ENCODE results near the gene VPS33A.
A peak's percentile ranks its signal among the peaks of the same experiment; 100 is the strongest.
"Not testable (repeated sequence)": the region's sequence is repeated elsewhere in the genome, so short reads cannot be mapped to it uniquely, and the experiment has no call there.

The VPS33A gene

DNA sequence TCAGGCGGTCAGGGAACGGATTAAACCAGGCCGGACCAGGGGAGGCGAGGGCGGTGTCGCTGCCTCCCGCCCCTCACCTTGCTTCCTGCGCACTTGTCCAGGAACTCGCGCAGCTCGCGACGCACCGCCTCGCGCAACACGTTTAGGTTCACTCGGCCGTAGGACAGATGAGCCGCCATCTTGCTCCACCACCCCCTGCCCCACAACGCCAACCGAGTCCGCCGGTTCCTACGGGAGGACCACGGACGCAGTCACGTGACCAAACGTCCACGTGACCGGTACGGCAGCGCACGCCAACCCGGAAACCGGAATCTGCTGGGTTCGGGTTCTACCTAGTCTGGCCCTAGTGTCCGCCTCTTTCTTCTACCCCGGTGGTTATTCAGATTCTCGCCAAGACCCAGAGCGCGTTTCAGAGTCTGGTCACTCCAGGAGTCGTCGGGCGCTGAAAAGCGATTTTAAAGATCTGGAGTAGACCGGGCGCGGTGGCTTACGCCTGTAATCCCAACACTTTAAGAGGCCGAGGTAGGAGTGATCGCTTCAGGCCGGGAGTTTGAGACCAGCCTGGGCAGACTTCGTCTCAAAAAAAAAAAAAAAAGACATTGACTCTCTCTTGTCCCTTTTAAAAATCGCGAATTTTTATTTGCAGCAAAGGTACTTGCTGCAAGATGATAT, at the start of gene VPS33A:
TSS of gene VPS33A (minus strand) at position 265 of the 672 bp plus-strand sequence. CDS start at position 179, 86 bp downstream.
- peak; percentile 100 for DNase-seq

DNA sequence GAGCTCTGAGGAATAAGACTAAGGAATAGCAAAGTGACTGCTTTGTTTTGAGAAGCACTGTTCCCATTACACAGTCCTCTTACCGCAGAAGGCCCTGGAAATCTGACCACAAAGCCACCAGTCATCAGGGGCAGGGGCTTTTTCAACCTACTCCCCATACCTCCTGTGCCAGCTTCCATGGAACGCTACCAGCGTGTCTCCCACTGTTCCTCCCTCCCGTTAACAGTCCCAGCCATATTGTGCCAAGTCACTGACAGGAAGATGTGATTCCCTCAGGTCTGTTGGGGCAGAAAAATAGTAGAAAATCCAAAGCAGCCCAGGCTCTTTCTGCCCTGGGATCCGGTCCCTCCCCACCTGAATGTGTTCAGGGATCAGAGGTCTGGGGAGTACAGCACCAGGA, 46.6 kb upstream of the VPS33A start:
- no peak for DNase-seq

DNA sequence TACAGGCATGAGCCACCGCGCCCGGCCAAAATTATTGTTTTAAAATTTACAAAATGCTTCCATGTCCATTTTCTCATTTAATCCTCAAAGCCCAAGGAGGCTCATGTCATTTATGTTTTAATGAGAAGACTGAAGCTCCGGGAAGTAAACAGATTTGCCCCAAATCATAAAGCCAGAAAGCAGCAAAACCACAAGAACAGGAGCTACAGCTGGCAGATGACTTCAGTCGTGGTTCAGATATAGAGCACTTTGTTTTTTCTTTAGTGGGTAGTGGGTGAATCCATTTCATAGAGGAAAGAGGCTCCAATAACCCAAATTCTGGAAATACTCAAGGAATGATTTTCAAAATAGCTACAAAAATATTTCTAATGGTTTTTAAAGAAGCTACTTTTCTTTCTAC, 45.4 kb upstream of the VPS33A start:
- no peak for DNase-seq

DNA sequence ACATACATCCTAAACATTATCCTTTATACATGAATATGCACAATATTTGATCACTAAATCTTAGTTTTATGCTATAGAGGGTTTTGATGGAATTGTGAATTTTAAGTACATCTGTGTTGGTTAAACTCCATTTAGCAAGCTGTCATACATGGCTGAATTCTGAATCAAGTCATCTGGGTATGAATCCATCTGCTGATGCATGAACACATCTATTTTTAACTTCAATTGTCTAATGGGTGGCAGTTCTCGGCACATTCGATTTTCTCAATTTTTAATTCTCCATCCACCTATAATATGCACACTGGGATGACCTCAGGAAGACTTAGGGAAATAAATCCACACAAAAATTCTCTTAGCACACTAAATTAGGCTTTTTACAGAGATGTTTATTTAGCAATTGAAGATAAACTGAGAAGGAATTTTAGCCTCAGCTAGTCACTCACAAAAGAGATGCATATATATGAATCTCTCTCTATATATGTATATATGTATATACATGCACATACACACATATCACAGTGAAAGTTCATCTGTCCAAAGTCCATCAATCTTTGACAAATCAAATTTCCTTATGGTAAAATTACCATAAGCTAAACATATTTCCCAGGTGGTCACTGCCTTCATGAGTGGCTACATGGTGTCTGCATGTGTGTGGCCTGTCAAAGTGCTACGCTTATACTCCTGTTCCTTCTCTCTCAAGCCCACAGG, 44.5 kb upstream of the VPS33A start:
- DNase-seq: no peak

DNA sequence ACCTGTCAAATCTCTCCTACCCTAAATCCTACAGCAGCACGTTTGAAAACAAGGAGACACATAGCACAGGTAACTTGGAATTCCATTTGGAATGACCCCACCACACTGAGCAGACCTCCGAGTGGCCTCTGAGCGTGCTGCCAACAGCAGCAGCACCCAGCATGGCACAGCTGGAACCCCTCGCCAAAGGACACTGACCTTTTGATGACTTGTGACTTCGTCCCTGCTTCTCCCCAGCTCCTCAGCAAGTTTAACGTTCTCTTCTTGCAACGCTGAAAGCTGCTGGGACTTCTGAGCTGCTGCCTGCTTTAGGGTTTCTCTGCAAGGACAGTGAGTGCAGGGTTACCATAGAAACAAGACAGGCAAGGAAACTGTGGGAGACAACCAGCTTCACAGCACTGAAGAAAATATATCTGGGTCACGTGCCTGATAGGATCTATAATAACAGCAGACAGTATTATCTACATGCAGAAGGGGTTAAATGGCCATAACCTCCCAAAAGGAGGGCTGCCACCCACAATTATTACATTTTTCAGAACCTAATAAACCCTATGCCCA, 43.3 kb upstream of the VPS33A start:
- DNase-seq: no peak

DNA sequence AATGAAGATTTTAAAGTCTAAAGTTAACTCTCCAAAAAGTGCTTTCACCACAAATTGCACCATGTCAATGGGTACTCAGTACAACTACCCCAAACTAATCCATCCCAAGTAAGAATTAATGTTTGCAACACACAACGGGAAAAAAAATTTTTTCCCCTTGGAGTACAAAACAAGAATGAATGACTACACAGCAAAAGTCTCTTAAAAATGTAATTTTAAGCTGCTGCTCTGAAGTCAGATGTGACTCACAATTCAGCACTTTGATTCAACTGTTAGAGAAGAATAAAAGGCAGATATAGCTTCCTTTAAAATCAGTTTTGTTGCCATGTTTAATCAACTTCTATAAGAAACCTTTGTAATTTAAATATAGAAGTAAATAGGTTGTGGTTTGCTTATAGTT, 42.5 kb upstream of the VPS33A start:
- no peak for DNase-seq

DNA sequence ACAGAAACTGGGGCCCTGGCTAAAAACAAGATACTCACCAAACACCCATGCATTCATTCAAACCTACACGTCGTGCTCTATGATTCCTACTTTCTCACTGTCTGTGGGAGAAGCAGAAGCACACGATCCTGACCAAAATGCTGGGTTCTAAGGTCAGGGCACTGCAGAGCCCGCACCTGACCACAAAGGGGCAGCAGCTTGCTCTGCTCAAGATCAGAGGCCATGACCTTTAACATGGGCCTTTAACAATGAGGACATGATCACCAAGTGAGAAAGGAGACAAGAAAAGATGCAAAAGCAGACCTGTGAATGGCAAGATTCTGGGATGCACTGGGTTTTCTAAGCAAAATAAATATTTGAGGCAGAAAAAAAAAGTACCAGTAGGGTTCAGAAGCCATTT, 40.1 kb upstream of the VPS33A start:
- DNase-seq: no peak

DNA sequence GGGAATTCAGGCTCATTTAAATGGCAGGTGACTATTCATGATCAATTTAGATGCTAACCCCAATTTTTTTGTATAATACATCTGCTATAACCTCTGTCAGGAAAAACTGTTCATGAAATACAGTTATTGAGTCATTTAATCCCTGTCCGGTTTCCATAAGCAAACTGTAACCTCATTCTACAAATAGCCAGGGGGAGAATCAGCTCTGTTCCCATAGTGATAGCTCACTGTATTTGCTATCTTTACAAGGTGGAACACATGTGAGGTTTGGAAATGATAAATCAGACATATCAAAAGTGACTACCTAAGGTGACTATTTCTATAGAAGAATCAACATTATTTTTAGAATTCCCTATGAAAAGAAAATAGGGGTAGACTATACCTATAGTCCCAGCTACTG, 38.6 kb upstream of the VPS33A start:
- DNase-seq: no peak

DNA sequence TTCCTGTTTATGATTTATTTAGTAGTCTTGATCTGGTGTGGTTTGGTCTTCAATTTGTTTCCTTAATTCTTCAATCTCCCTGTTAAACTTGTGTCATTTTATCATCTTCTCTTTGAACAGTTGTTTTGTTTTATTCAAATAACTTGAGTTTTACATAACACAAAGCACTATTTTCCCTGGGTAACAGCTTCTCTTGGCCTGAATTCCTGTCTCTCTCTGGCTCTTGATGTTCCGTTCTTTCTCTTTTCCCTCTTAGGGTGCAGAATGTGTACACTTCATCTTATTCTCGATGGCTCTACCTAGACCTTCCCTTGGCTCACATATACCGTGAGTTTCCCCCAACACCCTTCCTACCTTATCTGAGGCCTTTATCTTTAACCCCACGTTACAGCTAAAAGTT, 36.8 kb upstream of the VPS33A start:
- DNase-seq: no peak

DNA sequence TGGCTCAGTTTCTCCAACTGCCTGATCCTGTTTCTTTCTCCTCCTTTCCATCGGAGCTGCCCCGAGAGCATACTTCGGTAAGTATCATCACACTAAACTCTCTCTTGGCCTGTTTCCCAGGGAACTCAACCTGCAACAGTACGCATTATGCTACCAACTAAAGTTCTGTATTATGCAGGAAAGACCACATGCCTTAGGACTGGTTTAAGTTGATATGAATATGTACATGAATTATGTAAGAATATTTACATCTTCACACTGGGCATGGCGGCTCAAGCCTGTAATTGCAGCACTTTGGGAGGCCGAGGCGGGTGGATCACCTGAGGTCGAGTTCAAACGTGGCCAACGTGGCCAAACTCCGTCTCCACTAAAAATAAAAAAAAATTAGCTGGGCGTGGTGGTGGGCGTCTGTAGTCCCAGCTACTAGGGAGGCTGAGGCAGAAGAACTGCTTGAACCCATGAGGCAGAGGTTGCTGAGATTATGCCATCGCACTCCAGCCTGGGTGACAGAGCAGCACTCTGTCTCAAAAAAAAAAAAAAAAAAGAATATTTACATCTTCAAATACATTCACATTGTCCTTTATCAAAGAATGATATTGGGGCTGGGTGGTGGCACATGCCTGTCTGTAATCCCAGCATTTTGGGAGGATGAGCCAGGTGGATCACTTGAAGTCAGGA, 31.9 kb upstream of the VPS33A start:
- no peak for DNase-seq

DNA sequence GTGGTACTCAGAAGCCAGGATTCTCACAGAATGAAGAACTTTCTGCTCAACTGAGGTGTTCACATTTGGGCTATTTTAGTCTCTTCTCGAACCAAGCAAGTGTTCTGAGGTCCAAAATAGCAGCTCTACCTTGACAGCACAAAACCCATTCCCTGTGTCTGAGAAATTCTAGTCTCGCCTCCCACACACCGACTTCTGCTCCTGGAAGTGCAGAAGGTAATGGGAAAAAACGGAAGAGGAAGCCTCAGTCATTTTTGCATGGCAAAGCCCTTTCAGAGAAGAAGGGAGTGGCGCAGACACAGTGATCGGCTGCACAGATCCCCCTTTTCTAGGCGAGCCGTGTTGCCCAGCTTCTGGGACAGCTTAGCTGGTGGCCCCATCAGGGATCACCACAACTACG, 31.2 kb upstream of the VPS33A start:
- DNase-seq: no peak

DNA sequence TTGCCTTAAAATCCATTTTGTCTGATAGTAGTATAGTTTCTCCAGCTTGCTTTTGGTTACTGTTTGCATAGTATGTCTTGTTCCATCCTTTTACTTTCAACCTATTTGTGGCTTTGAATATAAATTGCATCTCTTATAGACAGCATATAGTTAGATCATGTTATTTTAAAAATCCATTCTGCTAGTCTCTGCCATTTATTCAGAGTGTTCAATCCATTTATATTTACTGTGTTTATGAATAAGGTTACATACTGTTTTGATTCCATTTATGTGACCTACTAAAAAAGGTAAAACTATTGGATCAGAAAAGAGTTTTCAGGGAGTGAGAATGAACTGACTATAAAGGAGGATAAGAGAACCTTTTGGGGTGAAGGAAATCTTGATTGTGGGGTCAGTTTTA, 29.6 kb upstream of the VPS33A start:
- no peak for DNase-seq

DNA sequence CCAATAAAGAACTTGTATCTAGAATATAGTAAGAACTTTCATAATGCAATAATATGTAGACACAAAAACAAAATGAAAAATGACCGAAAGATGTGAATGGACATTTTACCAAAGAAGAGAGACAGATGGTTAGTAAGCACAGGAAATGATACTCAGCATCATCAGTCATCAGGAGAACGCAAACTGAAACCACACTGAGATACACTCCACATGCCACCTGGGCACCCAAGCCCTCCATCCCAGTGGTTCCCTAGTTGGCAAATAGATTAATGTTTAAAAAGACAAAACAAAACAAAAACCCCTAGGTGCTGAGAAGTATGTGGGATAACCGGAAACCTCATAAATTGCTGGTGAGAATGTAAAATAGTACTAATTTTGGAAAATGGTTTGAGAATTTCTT, 26.8 kb upstream of the VPS33A start:
- no peak for DNase-seq

DNA sequence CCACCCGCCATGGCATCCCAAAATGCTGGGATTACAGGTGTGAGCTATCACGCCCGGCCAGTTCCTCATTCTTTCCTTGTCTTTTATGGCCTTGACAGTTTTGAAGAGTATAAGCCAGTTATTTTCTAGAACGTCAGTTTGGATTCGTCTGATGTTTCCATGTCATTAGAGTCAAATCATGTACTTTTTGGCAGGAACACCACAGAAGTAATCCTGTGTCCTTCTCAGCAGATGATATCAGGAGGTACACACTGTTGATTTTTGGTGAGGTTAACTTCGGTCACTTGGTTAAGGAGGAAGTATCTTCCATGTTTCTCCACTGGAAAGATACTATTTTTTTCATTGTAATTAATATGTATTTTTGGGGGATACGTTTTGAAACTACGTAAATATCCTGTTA, 25.1 kb upstream of the VPS33A start:
- no peak for DNase-seq

DNA sequence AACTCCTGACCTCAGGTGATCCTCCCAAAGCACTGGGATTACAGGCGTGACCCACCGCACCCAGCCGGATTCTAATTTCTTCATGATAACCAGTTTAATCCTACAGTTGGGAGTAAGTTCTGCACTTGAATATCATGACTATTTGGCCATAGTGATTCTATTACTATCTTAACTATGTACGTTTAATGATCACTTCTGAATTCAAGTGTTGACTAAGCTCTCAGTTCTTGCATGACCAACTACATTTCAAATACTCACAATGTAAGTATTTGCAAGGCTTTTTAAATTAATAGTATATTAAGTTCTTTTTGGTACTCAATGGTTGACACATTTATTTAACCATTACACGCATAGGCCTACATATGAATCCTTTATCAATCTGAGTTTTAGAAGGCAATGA, 17.4 kb upstream of the VPS33A start:
- DNase-seq: no peak

DNA sequence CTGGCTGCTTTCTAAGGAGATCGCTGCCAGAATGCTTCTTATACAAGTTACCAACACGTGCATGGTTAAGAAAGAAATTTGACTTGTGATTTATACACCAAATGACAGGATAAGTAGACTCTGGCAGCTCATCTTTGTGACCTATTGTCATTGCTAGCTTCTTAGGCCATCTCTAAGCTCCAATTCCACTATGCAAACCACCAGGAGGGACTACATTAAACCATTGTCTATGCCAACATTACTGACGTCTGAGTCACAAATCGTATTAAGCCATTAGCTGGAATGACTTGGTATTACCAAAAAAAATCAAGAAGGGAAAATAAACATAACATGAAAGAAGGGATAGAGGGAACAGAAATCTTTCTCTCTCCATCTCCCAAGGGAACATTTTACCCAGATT, 15.8 kb upstream of the VPS33A start:
- peak; percentile 72 for DNase-seq

DNA sequence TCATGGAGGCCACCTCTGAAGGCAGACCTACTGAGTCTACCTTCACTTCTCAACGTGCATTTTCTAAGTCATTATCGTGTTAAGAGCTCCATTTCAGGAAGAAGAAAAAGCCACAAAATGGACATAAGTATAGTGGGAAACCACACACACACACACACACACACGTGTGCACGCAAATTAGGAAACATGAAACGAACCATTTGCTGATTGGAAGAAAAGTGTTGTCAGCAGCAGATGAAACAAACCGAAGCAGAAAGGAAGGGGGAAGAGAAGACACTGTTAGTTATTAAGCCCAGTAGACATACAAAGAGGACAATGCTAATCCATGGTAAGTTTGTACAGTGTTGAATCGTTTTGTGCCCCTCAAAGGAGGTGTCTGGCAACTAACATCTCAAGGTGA, 9.9 kb upstream of the VPS33A start:
- DNase-seq: no peak

DNA sequence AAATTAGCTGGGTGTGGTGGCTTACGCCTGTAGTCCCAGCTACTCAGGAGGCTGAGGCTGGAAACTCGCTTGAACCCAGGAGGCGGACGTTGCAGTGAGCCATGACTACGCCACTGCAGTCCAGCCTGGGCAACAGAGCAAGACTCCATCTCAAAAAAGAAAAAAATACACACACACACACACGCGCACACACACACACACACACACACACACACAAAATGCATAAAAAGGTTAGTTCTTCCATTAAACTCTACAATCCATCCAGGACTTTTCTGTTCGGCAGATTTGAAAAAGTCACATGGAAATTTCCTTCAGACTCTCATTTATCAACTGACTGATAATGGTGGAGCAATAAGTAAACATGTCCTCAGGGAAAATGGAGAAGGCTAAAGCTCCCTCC, 9.2 kb upstream of the VPS33A start:
- no peak for DNase-seq

DNA sequence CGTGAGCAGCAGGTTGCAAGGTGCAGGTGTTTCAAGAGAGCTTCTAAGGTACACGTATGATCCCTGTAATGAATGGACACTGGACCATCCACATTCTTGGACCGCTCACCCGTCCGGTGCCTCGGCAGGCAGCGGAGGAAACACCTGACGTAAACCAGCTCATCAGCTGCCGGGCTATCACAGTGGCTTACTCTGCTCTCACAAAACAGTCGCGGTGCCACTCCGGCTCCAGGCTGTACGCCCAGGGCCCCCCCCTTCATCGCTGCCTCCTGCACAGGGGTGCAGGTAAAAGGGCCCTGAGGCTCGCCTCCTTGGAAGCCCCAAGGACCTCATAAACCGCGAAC, 436 bp downstream of the VPS33A start:
- no peak for DNase-seq

DNA sequence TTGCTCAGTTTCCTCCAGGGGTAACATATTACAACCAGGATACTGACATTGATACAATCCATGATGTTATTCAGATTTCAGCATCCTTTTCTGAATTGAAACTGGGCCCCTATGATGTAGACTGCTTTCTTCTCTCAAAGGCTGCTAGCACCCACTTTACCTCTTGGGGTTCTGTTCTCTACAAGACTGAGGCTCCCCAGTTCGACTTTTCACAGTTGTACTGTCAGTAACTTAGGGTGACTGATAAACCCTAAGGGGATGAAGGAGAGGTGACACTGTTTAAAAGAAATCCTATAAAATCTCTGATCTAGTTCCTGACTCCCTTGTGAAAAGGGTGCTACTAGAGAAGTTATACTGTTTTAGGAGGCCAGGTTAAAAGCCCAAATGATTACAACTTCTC, 818 bp downstream of the VPS33A start:
- DNase-seq: no peak

DNA sequence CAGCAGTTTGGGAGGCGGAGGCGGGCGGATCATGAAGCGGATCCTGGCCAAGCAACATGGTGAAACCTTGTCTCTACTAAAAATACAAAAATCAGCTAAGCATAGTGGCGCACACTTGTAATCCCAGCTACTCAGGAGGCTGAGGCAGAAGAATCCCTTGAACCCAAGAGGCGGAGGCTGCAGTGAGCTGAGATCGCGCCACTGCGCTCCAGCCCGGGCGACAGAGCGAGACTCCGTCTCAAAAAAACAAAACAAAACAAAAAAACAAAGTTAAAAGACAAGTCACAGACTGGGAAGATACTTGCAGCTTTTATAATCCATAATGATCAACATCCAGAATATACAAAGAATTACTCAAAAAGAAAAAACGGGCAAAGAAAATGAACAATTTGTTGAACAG, 5.6 kb downstream of the VPS33A start:
- not testable (repeated sequence) for DNase-seq

DNA sequence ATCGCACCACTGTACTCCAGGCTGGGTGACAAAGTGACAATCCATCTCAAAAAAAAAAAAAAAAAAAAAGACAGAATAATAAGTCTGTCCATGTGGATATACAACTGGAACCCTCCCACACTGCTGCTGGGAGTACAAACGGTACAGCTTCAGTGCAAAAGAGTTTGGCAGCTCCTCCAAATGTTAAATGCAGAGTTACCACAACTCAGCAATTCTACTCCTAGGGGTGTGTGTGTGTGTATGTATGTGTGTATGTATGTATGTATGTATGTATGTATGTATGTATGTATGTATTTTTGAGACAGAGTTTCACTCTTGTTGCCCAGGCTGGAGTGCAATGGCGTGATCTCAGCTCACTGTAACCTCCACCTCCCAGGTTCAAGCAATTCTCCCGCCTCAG, 7.4 kb downstream of the VPS33A start:
- not testable (repeated sequence) for DNase-seq

DNA sequence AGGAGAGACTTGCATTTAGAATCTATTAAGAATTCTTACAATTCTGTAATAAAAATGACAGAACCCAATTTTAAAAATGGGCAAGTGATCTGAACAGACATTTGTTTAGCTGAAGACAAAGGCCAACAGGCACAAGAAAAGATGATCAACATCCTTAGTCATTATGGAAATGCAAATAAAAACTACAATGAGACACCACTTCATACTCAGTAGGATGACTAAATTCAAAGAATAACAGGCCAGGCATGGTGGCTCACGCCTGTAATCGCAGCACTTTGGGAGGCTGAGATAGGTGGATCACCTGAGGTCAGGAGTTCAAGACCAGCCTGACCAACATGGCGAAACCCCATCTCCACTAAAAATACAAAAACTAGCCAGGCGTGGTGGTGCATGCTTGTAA, 7.8 kb downstream of the VPS33A start:
- not testable (repeated sequence) for DNase-seq

DNA sequence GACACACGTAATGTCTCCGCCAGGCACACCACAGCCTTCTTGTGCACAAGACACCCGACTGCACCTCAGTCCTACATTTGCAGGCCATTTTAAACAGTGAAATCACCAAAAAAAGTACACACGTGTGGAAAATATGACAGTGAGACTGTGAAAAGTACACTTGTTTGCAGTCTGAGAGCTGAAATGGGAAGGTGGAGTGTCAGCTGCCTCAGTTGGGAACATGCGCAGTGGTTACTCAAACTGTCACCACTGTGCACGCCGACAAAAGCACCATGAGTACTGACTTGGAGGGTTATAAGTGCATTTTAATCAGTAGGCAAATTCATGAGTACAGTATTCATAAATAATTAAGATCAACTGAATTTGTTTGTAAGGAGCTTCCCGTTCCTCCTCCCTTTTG, 15.8 kb downstream of the VPS33A start:
- no peak for DNase-seq

All from T1000 (cell line).